ENCODE results near the gene SREK1IP1.

Gene SREK1IP1

DNA sequence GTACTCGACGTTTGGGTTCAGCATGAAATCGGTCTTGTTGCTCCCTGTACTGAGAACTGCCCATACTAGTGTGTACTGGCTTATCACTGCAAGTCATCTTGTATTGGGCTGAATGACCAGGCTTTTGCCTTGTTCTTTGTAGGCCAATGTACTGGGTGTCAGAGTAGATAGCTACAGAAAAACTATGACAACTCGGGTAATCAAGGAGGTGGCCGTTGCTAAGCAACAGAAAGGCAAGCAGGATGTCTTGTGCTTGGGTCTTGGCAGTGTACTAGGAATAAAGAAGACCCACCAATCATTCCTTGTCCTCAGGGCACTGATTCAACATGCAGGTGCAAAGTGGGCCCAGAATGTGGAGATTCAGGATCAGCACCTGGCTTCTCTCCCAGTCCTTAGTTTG lies 90.1 kb downstream of the SREK1IP1 start:
- TF ChIP-seq, protein P1, sequence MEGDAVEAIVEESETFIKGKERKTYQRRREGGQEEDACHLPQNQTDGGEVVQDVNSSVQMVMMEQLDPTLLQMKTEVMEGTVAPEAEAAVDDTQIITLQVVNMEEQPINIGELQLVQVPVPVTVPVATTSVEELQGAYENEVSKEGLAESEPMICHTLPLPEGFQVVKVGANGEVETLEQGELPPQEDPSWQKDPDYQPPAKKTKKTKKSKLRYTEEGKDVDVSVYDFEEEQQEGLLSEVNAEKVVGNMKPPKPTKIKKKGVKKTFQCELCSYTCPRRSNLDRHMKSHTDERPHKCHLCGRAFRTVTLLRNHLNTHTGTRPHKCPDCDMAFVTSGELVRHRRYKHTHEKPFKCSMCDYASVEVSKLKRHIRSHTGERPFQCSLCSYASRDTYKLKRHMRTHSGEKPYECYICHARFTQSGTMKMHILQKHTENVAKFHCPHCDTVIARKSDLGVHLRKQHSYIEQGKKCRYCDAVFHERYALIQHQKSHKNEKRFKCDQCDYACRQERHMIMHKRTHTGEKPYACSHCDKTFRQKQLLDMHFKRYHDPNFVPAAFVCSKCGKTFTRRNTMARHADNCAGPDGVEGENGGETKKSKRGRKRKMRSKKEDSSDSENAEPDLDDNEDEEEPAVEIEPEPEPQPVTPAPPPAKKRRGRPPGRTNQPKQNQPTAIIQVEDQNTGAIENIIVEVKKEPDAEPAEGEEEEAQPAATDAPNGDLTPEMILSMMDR (IDR thresholded peaks at IDR 0.05; ENCODE audit: unreplicated experiment in 3 of 3), result no peak
- Mint-ChIP-seq H3K27ac (no peak overlapping the region), H3K4me1 (no peaks in the 10 kb centered on the region), H3K9me3 (no peaks in the 10 kb centered on the region), H3K27me3 (ENCODE audit: low read depth) (no peaks in the 10 kb centered on the region), H3K36me3 (ENCODE audit: low read depth) (no peaks in the 10 kb centered on the region), H3K4me3 (no peak overlapping the region)

DNA sequence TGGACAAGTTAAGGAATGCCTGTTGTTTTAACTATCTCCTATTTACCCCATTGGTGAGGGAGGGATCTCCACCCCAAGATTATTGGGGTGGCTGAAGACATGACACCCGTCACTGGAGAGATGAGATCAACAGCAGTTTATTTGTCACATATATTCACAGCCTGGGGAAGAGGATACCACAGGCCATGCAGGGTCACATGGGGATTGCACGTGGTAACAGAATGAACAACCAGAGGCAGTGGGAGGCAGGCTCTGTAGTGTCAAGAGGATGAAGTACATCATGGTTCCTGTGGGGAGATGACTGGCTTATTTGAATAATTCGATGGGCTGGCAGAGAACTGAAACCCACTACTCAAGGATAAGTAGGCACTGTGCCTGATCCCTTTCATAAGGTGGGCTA lies 96.8 kb downstream of the SREK1IP1 start:
- Mint-ChIP-seq H3K36me3 (ENCODE audit: low read depth) (no peaks in the 10 kb centered on the region), H3K4me1 (no peaks in the 10 kb centered on the region), H3K4me3 (no peak overlapping the region), H3K9me3 (no peaks in the 10 kb centered on the region), H3K27me3 (ENCODE audit: low read depth) (no peaks in the 10 kb centered on the region), H3K27ac (no peak overlapping the region)
- TF ChIP-seq, protein P1 (IDR thresholded peaks at IDR 0.05; ENCODE audit: unreplicated experiment in 3 of 3), result no peak

GRCh38 chr5:64670277-64670676 lies 98.2 kb downstream of the SREK1IP1 start:
- Mint-ChIP-seq H3K4me3 (no peak overlapping the region), H3K27ac (no peak overlapping the region), H3K27me3 (ENCODE audit: low read depth) (no peaks in the 10 kb centered on the region), H3K36me3 (ENCODE audit: low read depth) (no peaks in the 10 kb centered on the region), H3K4me1 (no peaks in the 10 kb centered on the region), H3K9me3 (no peaks in the 10 kb centered on the region)
- TF ChIP-seq, protein P1 (IDR thresholded peaks at IDR 0.05; ENCODE audit: unreplicated experiment in 3 of 3), result no peak

Measured in nephron (organoid).